Activated CD4-positive, alpha-beta memory T cell treated with anti-CD3 and anti-CD28 coated beads for 36 hours (primary cell): ENCODE measurements around the gene MICAL3. TPM values are rescaled to one million over a fixed set of nuclear protein-coding genes. Genes with fewer than 3 reads are reported as not detected.
A peak's percentile ranks its signal among the peaks of the same experiment; 100 is the strongest.

Experiments used
- CTCF ChIA-PET: fragments of 350-600 bp; sonication (Branson Sonifier 250); formaldehyde crosslinking; loops from one replicate; lab custom pipeline; 2021; ENCODE audit warnings: antibody characterized with exemption, inconsistent platforms; lab: Charles Lee
- POLR2A ChIA-PET: fragments of 350-600 bp; sonication (Branson Sonifier 250); formaldehyde crosslinking; loops from one replicate; lab custom pipeline; 2021; ENCODE audit warnings: antibody characterized with exemption; lab: Charles Lee
- DNase-seq: peaks from one replicate; pipeline ENCODE4 v3.0.0-alpha.2; 2020
- H3K27ac Mint-ChIP-seq: one replicate; pipeline ENCODE4 v1.8.0; 2021; ENCODE audit warnings: mixed read lengths
- H3K27me3 Mint-ChIP-seq: one replicate; pipeline ENCODE4 v1.8.0; 2021; ENCODE audit warnings: mixed read lengths
- H3K36me3 Mint-ChIP-seq: one replicate; pipeline ENCODE4 v1.8.0; 2021; ENCODE audit warnings: mixed read lengths
- H3K4me1 Mint-ChIP-seq: one replicate; pipeline ENCODE4 v1.8.0; 2021; ENCODE audit warnings: low read depth, mixed read lengths
- H3K4me3 Mint-ChIP-seq: one replicate; pipeline ENCODE4 v1.8.0; 2021; ENCODE audit warnings: mild to moderate bottlenecking, mixed read lengths
- H3K9me3 Mint-ChIP-seq: one replicate; pipeline ENCODE4 v1.8.0; 2021; ENCODE audit warnings: mixed read lengths
- intact Hi-C: fragments of 100-400 bp; cut with micrococcal nuclease; formaldehyde crosslinking; loops from one replicate; pipeline ENCODE4 v1.15.1; 2023
- total RNA-seq, 2 experiments: library from RNA; stranded (reverse); gene quantifications; one replicate each; pipeline ENCODE4 v1.2.3, GENCODE V29; 2021

MICAL3 gene
- total RNA-seq, 2 experiments from 2014 or later = 29.7 to 37.2 TPM

- peak; percentile 17 for DNase-seq
- Mint-ChIP-seq H3K4me1 (no peaks in the 10 kb centered on the region), H3K9me3 (no peaks in the 10 kb centered on the region), H3K36me3 (peaks cover 39% of the 10 kb centered on the region), H3K27ac (no peak overlapping the region), H3K4me3 (no peak overlapping the region), H3K27me3 (no peaks in the 10 kb centered on the region)
- ChIA-PET POLR2A (no interaction called here), CTCF (interaction anchor here (1.3 to 3.6 kb wide), 3 partner anchors 62 to 184 kb away, joined by 3 to 11 read pairs (median 7); no protein-coding TSS in a partner anchor)
- intact Hi-C loops = no loop called here
Measured at GRCh38 chr22:17891481-17892167, 132.7 kb downstream of the MICAL3 start.

GRCh38 chr22:17890892-17891291 lies 133.5 kb downstream of the MICAL3 start:
- Mint-ChIP-seq H3K27me3 (no peaks in the 10 kb centered on the region), H3K36me3 (peaks cover 38% of the 10 kb centered on the region), H3K27ac (no peak overlapping the region), H3K4me1 (no peaks in the 10 kb centered on the region), H3K4me3 (no peak overlapping the region), H3K9me3 (no peaks in the 10 kb centered on the region)
- DNase-seq = no peak
- ChIA-PET POLR2A (no interaction called here), CTCF (interaction anchor here (1.3 to 3.6 kb wide), 3 partner anchors 61 to 185 kb away, joined by 3 to 11 read pairs (median 7); no protein-coding TSS in a partner anchor)
- intact Hi-C loops = no loop called here

GRCh38 chr22:17890245-17890671 lies 134.1 kb downstream of the MICAL3 start:
- POLR2A ChIA-PET = no interaction called here
- Mint-ChIP-seq H3K27me3 (no peaks in the 10 kb centered on the region), H3K36me3 (peaks cover 39% of the 10 kb centered on the region)

GRCh38 chr22:17888855-17889254 lies 135.5 kb downstream of the MICAL3 start:
- no peaks in the 10 kb centered on the region for H3K27me3 Mint-ChIP-seq
- H3K9me3 Mint-ChIP-seq = no peaks in the 10 kb centered on the region
- CTCF ChIA-PET = interaction anchor here (0.9 kb wide), 1 partner anchor 58 kb away, joined by 3 read pairs; no protein-coding TSS in a partner anchor
- H3K36me3 Mint-ChIP-seq = peaks cover 41% of the 10 kb centered on the region
- intact Hi-C loops = no loop called here
- POLR2A ChIA-PET = interaction anchor here (0.6 kb wide), 1 partner anchor 112 kb away, joined by 3 read pairs; no protein-coding TSS in a partner anchor
- H3K27ac Mint-ChIP-seq = no peak overlapping the region
- no peaks in the 10 kb centered on the region for H3K4me1 Mint-ChIP-seq
- no peak for DNase-seq
- no peak overlapping the region for H3K4me3 Mint-ChIP-seq

More at GRCh38 chr22:17890245-17890671, 134.1 kb downstream of the MICAL3 start:
- Mint-ChIP-seq H3K4me1 (no peaks in the 10 kb centered on the region), H3K4me3 (no peak overlapping the region), H3K27ac (no peak overlapping the region), H3K9me3 (no peaks in the 10 kb centered on the region)
- no peak for DNase-seq
- intact Hi-C loops = no loop called here
- CTCF ChIA-PET = interaction anchor here (3.6 kb wide), 1 partner anchor 60 kb away, joined by 11 read pairs; no protein-coding TSS in a partner anchor

GRCh38 chr22:17888439-17888838 lies 135.9 kb downstream of the MICAL3 start:
- H3K27ac Mint-ChIP-seq = no peak overlapping the region
- no peak for DNase-seq
- H3K9me3 Mint-ChIP-seq = no peaks in the 10 kb centered on the region
- ChIA-PET CTCF (no interaction called here), POLR2A (interaction anchor here (0.5 to 0.6 kb wide), 2 partner anchors 112 to 217 kb away, joined by 3 to 4 read pairs; no protein-coding TSS in a partner anchor)
- H3K36me3 Mint-ChIP-seq = peaks cover 43% of the 10 kb centered on the region
- H3K4me3 Mint-ChIP-seq = no peak overlapping the region
- no peaks in the 10 kb centered on the region for H3K4me1 Mint-ChIP-seq
- intact Hi-C loops = no loop called here
- H3K27me3 Mint-ChIP-seq = no peaks in the 10 kb centered on the region

- H3K36me3 Mint-ChIP-seq = peaks cover 35% of the 10 kb centered on the region
- H3K4me3 Mint-ChIP-seq = no peak overlapping the region
- POLR2A ChIA-PET = no interaction called here
- H3K27ac Mint-ChIP-seq = no peak overlapping the region
- no peaks in the 10 kb centered on the region for H3K9me3 Mint-ChIP-seq
- no peak for DNase-seq
- H3K27me3 Mint-ChIP-seq = no peaks in the 10 kb centered on the region
- CTCF ChIA-PET = interaction anchor here (1.1 kb wide), 1 partner anchor 54 kb away, joined by 3 read pairs; no protein-coding TSS in a partner anchor
- no peaks in the 10 kb centered on the region for H3K4me1 Mint-ChIP-seq
- intact Hi-C loops = no loop called here
Measured at GRCh38 chr22:17884893-17885292, 139.5 kb downstream of the MICAL3 start.

- H3K4me1 Mint-ChIP-seq = no peaks in the 10 kb centered on the region
- intact Hi-C loops = no loop called here
- CTCF ChIA-PET = interaction anchor here (1.2 kb wide), 1 partner anchor 141 kb away, joined by 3 read pairs; no protein-coding TSS in a partner anchor
- no peaks in the 10 kb centered on the region for H3K9me3 Mint-ChIP-seq
- H3K27me3 Mint-ChIP-seq = no peaks in the 10 kb centered on the region
- POLR2A ChIA-PET = no interaction called here
- peaks cover 37% of the 10 kb centered on the region for H3K36me3 Mint-ChIP-seq
- no peak for DNase-seq
- H3K27ac Mint-ChIP-seq = no peak overlapping the region
- H3K4me3 Mint-ChIP-seq = no peak overlapping the region
Measured at GRCh38 chr22:17884084-17884483, 140.3 kb downstream of the MICAL3 start.

- Mint-ChIP-seq H3K9me3 (no peaks in the 10 kb centered on the region), H3K36me3 (peaks cover 35% of the 10 kb centered on the region), H3K27me3 (no peaks in the 10 kb centered on the region), H3K4me3 (no peak overlapping the region), H3K4me1 (no peaks in the 10 kb centered on the region), H3K27ac (no peak overlapping the region)
- DNase-seq = no peak
- intact Hi-C loops = no loop called here
- ChIA-PET CTCF (interaction anchor here (1.2 kb wide), 1 partner anchor 141 kb away, joined by 3 read pairs; no protein-coding TSS in a partner anchor), POLR2A (no interaction called here)
Measured at GRCh38 chr22:17883356-17883755, 141.0 kb downstream of the MICAL3 start.

GRCh38 chr22:17882727-17883126 lies 141.6 kb downstream of the MICAL3 start:
- no peak for DNase-seq
- peaks cover 30% of the 10 kb centered on the region for H3K36me3 Mint-ChIP-seq

GRCh38 chr22:17882162-17882561 lies 142.2 kb downstream of the MICAL3 start:
- no peaks in the 10 kb centered on the region for H3K9me3 Mint-ChIP-seq
- ChIA-PET CTCF (no interaction called here), POLR2A (no interaction called here)
- DNase-seq = no peak
- no peak overlapping the region for H3K4me3 Mint-ChIP-seq
- H3K27ac Mint-ChIP-seq = no peak overlapping the region
- H3K36me3 Mint-ChIP-seq = peaks cover 25% of the 10 kb centered on the region
- intact Hi-C loops = no loop called here
- no peaks in the 10 kb centered on the region for H3K27me3 Mint-ChIP-seq
- no peaks in the 10 kb centered on the region for H3K4me1 Mint-ChIP-seq

More at GRCh38 chr22:17882727-17883126, 141.6 kb downstream of the MICAL3 start:
- Mint-ChIP-seq H3K27ac (no peak overlapping the region), H3K27me3 (no peaks in the 10 kb centered on the region), H3K4me1 (no peaks in the 10 kb centered on the region), H3K9me3 (no peaks in the 10 kb centered on the region), H3K4me3 (no peak overlapping the region)
- POLR2A ChIA-PET = no interaction called here
- intact Hi-C loops = no loop called here
- CTCF ChIA-PET = no interaction called here

- H3K27me3 Mint-ChIP-seq = no peaks in the 10 kb centered on the region
- POLR2A ChIA-PET = no interaction called here
Measured at GRCh38 chr22:17881366-17881765, 143.0 kb downstream of the MICAL3 start.

GRCh38 chr22:17880468-17880867 lies 143.9 kb downstream of the MICAL3 start:
- intact Hi-C loops = no loop called here

More at GRCh38 chr22:17881366-17881765, 143.0 kb downstream of the MICAL3 start:
- CTCF ChIA-PET = no interaction called here
- Mint-ChIP-seq H3K9me3 (no peaks in the 10 kb centered on the region), H3K36me3 (peaks cover 25% of the 10 kb centered on the region), H3K27ac (no peak overlapping the region), H3K4me1 (no peaks in the 10 kb centered on the region), H3K4me3 (no peak overlapping the region)
- intact Hi-C loops = no loop called here
- DNase-seq = no peak

More at GRCh38 chr22:17880468-17880867, 143.9 kb downstream of the MICAL3 start:
- Mint-ChIP-seq H3K9me3 (no peaks in the 10 kb centered on the region), H3K27ac (no peak overlapping the region), H3K4me3 (no peak overlapping the region), H3K4me1 (no peaks in the 10 kb centered on the region), H3K27me3 (no peaks in the 10 kb centered on the region), H3K36me3 (peaks cover 19% of the 10 kb centered on the region)
- DNase-seq = no peak
- ChIA-PET POLR2A (no interaction called here), CTCF (interaction anchor here (1.2 kb wide), 1 partner anchor 50 kb away, joined by 3 read pairs; no protein-coding TSS in a partner anchor)
